Measurements from ENCODE around the gene SLC13A4.

- TF ChIP-seq POLR2A (IDR thresholded peaks at IDR 0.05), result no peak
- no peak for TF ChIP-seq CTCF (IDR thresholded peaks at IDR 0.05)
Observed at GRCh38 chr7:135768467-135768866, 40.5 kb upstream of the SLC13A4 start.

Measured in uterus (tissue), 2 donors.